GM21423 (cell line): Measurements from ENCODE around the gene ZMYND11.

Source experiments
- ATAC-seq: cut with Tn5 transposase; IDR thresholded peaks from one replicate; pipeline ENCODE4 v1.9.1; 2021; ENCODE audit warnings: mild to moderate bottlenecking, moderate library complexity; ENCODE audit not compliant: unreplicated experiment

ZMYND11 gene

GRCh38 chr10:190216-190615, 55.0 kb downstream of the ZMYND11 start:
- no peak for ATAC-seq

DNA sequence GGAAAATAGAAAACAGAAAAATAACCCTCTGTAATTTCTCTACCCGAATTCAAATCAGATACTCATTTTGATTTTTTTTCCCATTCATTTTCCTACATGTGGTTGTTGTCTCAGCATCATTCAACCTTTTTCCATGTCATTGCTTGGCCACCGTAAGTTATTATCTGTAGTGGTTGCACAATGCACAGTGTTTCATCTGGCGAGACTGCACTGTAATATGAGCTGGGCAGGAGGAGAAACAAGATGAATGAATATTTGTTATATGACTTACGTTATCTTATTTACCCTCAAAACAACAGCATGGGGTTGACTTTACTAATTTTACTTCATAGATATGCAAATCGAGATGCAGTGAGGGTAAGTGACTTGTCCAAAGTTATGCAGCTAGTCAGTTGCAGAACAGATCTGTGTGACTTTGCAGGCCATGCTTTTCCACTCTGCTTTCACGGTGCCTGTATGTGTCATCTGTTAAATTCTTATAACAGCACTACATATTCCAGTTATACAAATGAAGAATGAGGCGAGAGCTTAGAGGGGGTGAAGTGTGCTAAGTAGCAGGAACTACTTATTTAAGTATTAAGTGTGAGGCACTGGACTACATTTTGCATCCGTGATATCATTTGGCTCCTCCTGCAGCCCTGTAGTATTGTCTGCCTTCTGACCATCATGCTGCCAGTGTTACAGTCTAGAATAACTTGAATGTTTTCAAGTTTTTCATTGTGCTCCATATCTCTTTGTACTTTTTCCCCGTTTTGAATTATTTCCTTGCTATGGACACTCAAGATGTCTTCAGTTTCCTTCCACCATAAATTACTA, 56.7 kb downstream of the ZMYND11 start:
- no peak for ATAC-seq

DNA sequence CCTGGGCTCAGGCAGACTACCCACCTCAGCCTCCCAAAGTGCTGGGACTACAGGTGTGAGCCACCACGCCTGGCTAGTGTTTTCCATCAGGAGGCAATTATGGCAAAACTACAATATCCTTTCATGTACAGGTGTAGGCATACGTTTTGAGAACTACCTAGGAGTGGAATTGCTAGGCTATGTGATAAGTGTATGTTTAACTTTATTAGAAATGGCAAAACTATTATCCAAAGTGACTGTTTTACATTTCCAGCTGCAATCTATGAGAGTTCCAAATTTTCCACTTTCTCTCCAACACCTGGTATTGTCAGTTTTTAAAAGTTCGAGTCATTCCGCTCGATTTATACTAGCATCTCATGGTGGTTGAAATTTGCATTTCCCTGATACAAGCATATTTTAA, 59.0 kb downstream of the ZMYND11 start:
- ATAC-seq: no peak

GRCh38 chr10:200405-200804, 65.2 kb downstream of the ZMYND11 start:
- no peak for ATAC-seq

GRCh38 chr10:201328-201771, 66.1 kb downstream of the ZMYND11 start:
- ATAC-seq: no peak

GRCh38 chr10:208616-209015, 73.4 kb downstream of the ZMYND11 start:
- ATAC-seq: no peak

- no peak for ATAC-seq
Measured at GRCh38 chr10:209357-209756, 74.1 kb downstream of the ZMYND11 start.

DNA sequence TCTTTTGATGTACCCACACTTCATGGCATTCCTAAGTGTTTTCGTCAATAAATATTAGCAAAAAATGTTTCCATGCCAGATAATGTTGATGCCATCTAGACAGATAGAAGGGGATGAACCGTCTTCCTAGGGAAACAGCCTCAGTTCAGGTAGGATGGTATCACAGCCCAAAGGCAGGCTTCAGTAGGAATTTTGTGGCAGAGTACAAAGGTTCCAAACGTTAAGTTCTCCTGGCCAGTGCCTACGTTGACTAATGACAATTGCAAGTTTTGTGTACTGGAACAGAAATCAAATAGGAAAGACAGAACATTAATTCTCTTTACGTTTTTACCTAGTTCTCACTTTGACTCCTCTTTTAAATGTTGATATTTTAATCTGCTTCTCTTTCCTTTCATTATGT, 75.0 kb downstream of the ZMYND11 start:
- ATAC-seq: no peak

DNA sequence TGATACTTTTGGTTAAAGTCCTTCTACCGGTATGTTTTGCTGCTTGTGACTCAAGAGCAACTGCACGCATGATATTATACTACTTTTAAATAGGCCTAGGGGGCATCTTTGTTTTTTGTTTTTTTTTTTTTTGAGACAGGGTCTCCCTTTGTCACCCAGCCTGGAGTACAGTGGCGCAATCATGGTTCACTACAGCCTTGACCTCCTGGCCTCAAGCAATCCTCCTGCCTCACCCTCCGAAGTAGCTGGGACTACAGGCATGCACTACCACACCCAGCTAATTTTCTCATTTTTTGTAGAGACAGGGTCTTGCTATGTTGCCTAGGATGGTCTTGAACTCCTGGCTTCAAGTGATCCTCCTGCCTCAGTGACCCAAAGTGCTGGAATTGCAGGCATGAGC, 80.2 kb downstream of the ZMYND11 start:
- ATAC-seq: no peak

- no peak for ATAC-seq
Measured at GRCh38 chr10:218798-219197, 83.5 kb downstream of the ZMYND11 start.

- ATAC-seq: no peak
Measured at GRCh38 chr10:219731-220472, 84.6 kb downstream of the ZMYND11 start.

GRCh38 chr10:224571-224970, 89.3 kb downstream of the ZMYND11 start:
- ATAC-seq: no peak

GRCh38 chr10:226018-226417, 90.8 kb downstream of the ZMYND11 start:
- no peak for ATAC-seq

- ATAC-seq: no peak
Measured at GRCh38 chr10:227014-227413, 91.8 kb downstream of the ZMYND11 start.

GRCh38 chr10:228366-228765, 93.1 kb downstream of the ZMYND11 start:
- no peak for ATAC-seq

- ATAC-seq: no peak
Measured at GRCh38 chr10:230758-231157, 95.5 kb downstream of the ZMYND11 start.

GRCh38 chr10:232061-232460, 96.8 kb downstream of the ZMYND11 start:
- ATAC-seq: no peak

DNA sequence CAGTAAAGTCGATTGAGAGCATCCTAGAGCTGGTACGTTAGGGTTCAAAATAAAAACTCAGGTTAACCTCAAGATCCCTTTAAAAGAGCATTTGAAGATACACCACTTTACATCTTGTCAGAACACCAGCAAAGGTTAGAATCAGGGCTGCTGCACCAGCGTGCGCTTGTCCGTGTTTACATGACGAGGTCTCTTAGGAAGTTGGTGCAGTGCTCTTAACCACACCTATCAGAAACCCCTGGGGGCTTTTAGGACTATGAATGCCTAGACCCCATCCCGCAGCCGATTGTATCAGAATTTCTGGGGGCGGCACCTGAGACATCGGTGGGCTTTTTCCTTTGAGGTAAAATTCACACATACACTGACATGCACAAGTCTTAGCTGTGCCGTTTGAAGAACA, 97.6 kb downstream of the ZMYND11 start:
- no peak for ATAC-seq

DNA sequence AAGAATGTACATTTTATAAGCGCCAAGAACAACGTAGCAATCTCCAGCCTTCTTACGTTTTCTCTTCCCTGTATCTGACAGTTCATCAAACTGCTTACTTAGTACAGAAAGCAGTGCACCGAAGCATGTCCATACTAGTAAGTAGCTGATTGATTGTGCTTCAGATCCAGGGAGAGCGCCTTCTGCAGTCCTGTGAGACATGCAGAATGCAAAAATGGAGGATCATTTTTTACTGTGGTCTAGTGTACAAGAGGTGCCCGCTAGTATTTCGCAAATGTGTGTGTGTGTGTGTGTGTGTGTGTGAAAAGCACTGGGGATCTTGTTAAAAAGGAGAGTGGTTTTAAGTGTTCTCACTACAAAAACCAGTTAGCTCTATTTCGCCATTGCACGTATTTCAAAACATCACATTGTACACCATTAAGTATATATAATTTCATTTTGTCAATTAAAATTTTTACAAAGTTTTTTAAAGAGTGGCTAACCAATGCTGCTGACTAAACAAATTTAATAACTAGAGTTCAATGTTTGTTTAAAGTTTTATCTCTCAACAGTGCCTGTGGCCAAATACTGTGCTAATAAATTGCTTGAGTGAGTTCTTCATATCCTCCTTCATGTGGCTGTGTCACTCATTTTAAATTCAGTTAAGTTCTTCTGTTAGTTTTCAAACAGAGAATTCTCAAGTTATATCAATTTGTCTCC, 99.6 kb downstream of the ZMYND11 start:
- no peak for ATAC-seq

DNA sequence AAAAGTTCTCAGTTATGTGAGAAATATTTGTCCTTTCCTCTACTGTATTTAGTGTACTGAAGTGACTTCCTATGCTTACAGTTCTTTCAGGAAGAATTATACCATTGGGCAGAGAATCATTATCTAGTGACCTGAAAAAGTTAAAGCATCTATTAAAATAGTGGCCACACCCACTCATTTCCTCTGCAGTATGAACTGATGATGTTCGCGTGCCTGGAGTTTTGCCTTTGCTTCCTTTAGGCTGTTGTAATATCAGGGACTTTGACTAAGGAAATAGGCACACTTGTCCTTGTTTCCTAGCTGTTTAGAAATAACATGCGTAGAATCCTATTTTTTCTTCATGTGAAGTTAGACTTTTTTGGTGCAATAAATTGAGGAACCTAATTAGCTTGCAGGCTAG, 100.7 kb downstream of the ZMYND11 start:
- ATAC-seq: no peak

GRCh38 chr10:239109-239508, 103.9 kb downstream of the ZMYND11 start:
- no peak for ATAC-seq

DNA sequence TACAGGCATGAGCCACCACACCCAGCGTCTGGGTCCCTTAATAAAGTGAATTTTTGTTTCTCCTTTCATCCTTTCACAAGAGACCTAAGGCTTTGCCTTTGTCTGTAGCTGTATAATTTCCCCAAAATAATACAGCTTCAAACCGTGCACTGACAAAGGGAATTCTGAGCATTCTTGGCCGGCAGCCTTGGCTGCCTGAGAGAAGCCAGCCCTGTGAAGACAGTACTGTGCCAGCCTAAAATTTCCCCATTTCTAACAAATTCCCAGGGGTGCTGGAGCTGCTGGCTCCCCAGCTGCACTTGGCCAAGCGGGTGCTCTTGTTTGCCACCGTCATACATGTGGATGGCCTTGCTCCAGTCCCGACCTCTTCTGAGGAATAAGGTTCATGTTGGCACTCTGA, 106.2 kb downstream of the ZMYND11 start:
- no peak for ATAC-seq
